ENCODE data around the gene TREX2.

- no peak for TF ChIP-seq CTCF (conservative IDR thresholded peaks at IDR 0.05; ENCODE audit: low read length)
- TF ChIP-seq EZH2phosphoT487 (IDR thresholded peaks at IDR 0.05; ENCODE audit: borderline replicate concordance, low read depth, low read length) = no peak
These were observed 12.6 kb upstream of the TREX2 start for GRCh38 chrX:153458476-153458875.

Data from OCI-LY7 (cell line).